H9 (cell line): ENCODE results near the gene TRIM60. TPM values are rescaled to one million over a fixed set of nuclear protein-coding genes. Genes with fewer than 3 reads are reported as not detected.

Experiments
- DNase-seq: peaks from one replicate; pipeline ENCODE4 v3.0.0-alpha.2; 2017
- H2AFZ ChIP-seq: one replicate; pipeline ENCODE4 v1.6.1; 2013; ENCODE audit warnings: mild to moderate bottlenecking, low read length, control low read depth, moderate library complexity
- H2AK5ac ChIP-seq: 2 replicates; pipeline ENCODE4 v1.6.1; 2013; ENCODE audit warnings: low read length, control low read depth, mixed read lengths; ENCODE audit not compliant: insufficient read length
- H2BK120ac ChIP-seq: one replicate; pipeline ENCODE4 v1.6.1; 2013; ENCODE audit warnings: low read depth, mild to moderate bottlenecking, low read length, control low read depth, inconsistent platforms; ENCODE audit not compliant: poor library complexity, severe bottlenecking
- H2BK12ac ChIP-seq: 2 replicates; pipeline ENCODE4 v1.6.1; 2013; ENCODE audit warnings: low read length, control low read depth, mixed read lengths, low read depth; ENCODE audit not compliant: insufficient read length
- H2BK15ac ChIP-seq: 2 replicates; pipeline ENCODE4 v1.6.1; 2013; ENCODE audit warnings: low read depth, low read length, control low read depth
- H2BK20ac ChIP-seq: one replicate; pipeline ENCODE4 v1.6.1; 2013; ENCODE audit warnings: low read depth, mild to moderate bottlenecking, low read length, control low read depth, inconsistent platforms; ENCODE audit not compliant: poor library complexity, severe bottlenecking
- H2BK5ac ChIP-seq: 2 replicates; pipeline ENCODE4 v1.6.1; 2013; ENCODE audit warnings: low read length, control low read depth, mixed read lengths; ENCODE audit not compliant: insufficient read length
- H3K14ac ChIP-seq: 2 replicates; pipeline ENCODE4 v1.6.1; 2013; ENCODE audit warnings: low read length, control low read depth; ENCODE audit not compliant: insufficient read depth
- H3K18ac ChIP-seq: 2 replicates; pipeline ENCODE4 v1.6.1; 2013; ENCODE audit warnings: low read depth, mild to moderate bottlenecking, mixed read lengths, low read length, control low read depth; ENCODE audit not compliant: insufficient read length
- H3K23ac ChIP-seq: 2 replicates; pipeline ENCODE4 v1.6.1; 2013; ENCODE audit warnings: low read length, control low read depth, mixed read lengths, low read depth; ENCODE audit not compliant: insufficient read length
- H3K23me2 ChIP-seq: 2 replicates; pipeline ENCODE4 v1.6.1; 2013; ENCODE audit warnings: low read depth, mild to moderate bottlenecking, mixed read lengths, low read length, control low read depth; ENCODE audit not compliant: insufficient read length, poor library complexity, severe bottlenecking
- H3K27ac ChIP-seq: 2 replicates; pipeline ENCODE4 v1.5.1; 2013; ENCODE audit warnings: low read length, control low read depth, mixed read lengths, low read depth; ENCODE audit not compliant: insufficient read length
- H3K27me3 ChIP-seq: 2 replicates; pipeline ENCODE4 v1.6.1; 2013; ENCODE audit warnings: low read length, control low read depth, inconsistent platforms; ENCODE audit not compliant: insufficient read depth
- H3K4ac ChIP-seq: 2 replicates; pipeline ENCODE4 v1.6.1; 2013; ENCODE audit warnings: low read depth, mild to moderate bottlenecking, control low read depth, inconsistent platforms, low read length, moderate library complexity
- H3K4me1 ChIP-seq: 2 replicates; pipeline ENCODE4 v1.6.1; 2013; ENCODE audit warnings: low read length, control low read depth, inconsistent platforms; ENCODE audit not compliant: insufficient read depth
- H3K4me2 ChIP-seq: 2 replicates; pipeline ENCODE4 v1.6.1; 2013; ENCODE audit warnings: low read length, control low read depth, mixed read lengths; ENCODE audit not compliant: insufficient read length, insufficient read depth
- H3K56ac ChIP-seq: 2 replicates; pipeline ENCODE4 v1.6.1; 2013; ENCODE audit warnings: low read depth, mild to moderate bottlenecking, mixed read lengths, low read length, control low read depth; ENCODE audit not compliant: insufficient read length
- H3K79me1 ChIP-seq: 2 replicates; pipeline ENCODE4 v1.6.1; 2013; ENCODE audit warnings: low read depth, mild to moderate bottlenecking, moderate library complexity, low read length, control low read depth, inconsistent platforms; ENCODE audit not compliant: insufficient read depth, poor library complexity, severe bottlenecking
- H3K79me2 ChIP-seq: 2 replicates; pipeline ENCODE4 v1.6.1; 2013; ENCODE audit warnings: low read length, control low read depth, inconsistent platforms; ENCODE audit not compliant: insufficient read depth
- H3K9ac ChIP-seq: 2 replicates; pipeline ENCODE4 v1.6.1; 2013; ENCODE audit warnings: low read length, control low read depth, mixed read lengths; ENCODE audit not compliant: insufficient read length; ENCODE audit errors: extremely low read depth
- H3K9me3 ChIP-seq: one replicate; pipeline ENCODE4 v1.6.1; 2013; ENCODE audit warnings: low read depth, low read length, inconsistent platforms; ENCODE audit not compliant: control insufficient read depth
- H3T11ph ChIP-seq: one replicate; pipeline ENCODE4 v1.6.1; 2013; ENCODE audit warnings: mild to moderate bottlenecking, low read length, control low read depth, inconsistent platforms
- H4K20me1 ChIP-seq: one replicate; pipeline ENCODE4 v1.6.1; 2013; ENCODE audit not compliant: control insufficient read depth, insufficient read length, insufficient read depth
- H4K5ac ChIP-seq: 2 replicates; pipeline ENCODE4 v1.6.1; 2013; ENCODE audit warnings: low read depth, mild to moderate bottlenecking, mixed read lengths, low read length, control low read depth; ENCODE audit not compliant: insufficient read length
- H4K8ac ChIP-seq: replicated peaks from 2 replicates; pipeline ENCODE4 v1.6.1; 2013; ENCODE audit warnings: low read length, control low read depth, mixed read lengths, low read depth; ENCODE audit not compliant: insufficient read length
- H4K91ac ChIP-seq: 2 replicates; pipeline ENCODE4 v1.6.1; 2013; ENCODE audit warnings: low read depth, mild to moderate bottlenecking, moderate library complexity, mixed read lengths, low read length, control low read depth; ENCODE audit not compliant: insufficient read length
- H3K27ac Mint-ChIP-seq, 3 experiments: 2 replicates in 2 of 3; 3 replicates in 1 of 3; pipeline ENCODE4 v1.8.0; 2020 to 2021; ENCODE audit warnings: mixed read lengths in 3 of 3, mild to moderate bottlenecking in 1 of 3, moderate library complexity in 1 of 3
- H3K27me3 Mint-ChIP-seq: 2 replicates; pipeline ENCODE4 v1.8.0; 2021; ENCODE audit warnings: low read depth, mild to moderate bottlenecking, moderate library complexity, mixed read lengths
- H3K36me3 Mint-ChIP-seq, 3 experiments: 2 replicates in 2 of 3; 3 replicates in 1 of 3; pipeline ENCODE4 v1.8.0; 2020 to 2021; ENCODE audit warnings: low read depth in 3 of 3, mixed read lengths in 3 of 3; ENCODE audit not compliant: insufficient read depth in 1 of 3
- H3K4me1 Mint-ChIP-seq, 2 experiments: 2 replicates each; pipeline ENCODE4 v1.8.0; 2020; ENCODE audit warnings: mixed read lengths in 2 of 2
- H3K4me3 Mint-ChIP-seq, 2 experiments: 2 replicates in 1 of 2; 3 replicates in 1 of 2; pipeline ENCODE4 v1.8.0; 2020 to 2021; ENCODE audit warnings: mild to moderate bottlenecking in 2 of 2, mixed read lengths in 2 of 2, moderate library complexity in 1 of 2
- H3K9me3 Mint-ChIP-seq, 2 experiments: 2 replicates in 1 of 2; 3 replicates in 1 of 2; pipeline ENCODE4 v1.8.0; 2020; ENCODE audit warnings: mild to moderate bottlenecking in 2 of 2, mixed read lengths in 2 of 2, moderate library complexity in 1 of 2
- CTCF ChIP-seq: fragments of 200-600 bp; sonication (generic); conservative IDR thresholded peaks from 3 replicates; pipeline ENCODE4 v1.8.0; 2021; ENCODE audit warnings: antibody characterized with exemption, mild to moderate bottlenecking
- WGBS: extraction: QIAGEN DNeasy Blood & Tissue Kit; methylation state at CpG from one replicate; pipeline ENCODE4 v1.1.7; 2013; ENCODE audit warnings: missing lambda C conversion rate, low lambda C conversion rate, mixed read lengths; ENCODE audit not compliant: insufficient read length; ENCODE audit errors: extremely low coverage; 5-methylcytosine and 5-hydroxymethylcytosine counted together
- total RNA-seq: library from RNA; stranded (reverse); gene quantifications from 2 replicates; pipeline ENCODE4 v1.2.1, GENCODE V29; 2021

The TRIM60 gene
- total RNA-seq, 1 experiment from 2014 or later = not detected

DNA sequence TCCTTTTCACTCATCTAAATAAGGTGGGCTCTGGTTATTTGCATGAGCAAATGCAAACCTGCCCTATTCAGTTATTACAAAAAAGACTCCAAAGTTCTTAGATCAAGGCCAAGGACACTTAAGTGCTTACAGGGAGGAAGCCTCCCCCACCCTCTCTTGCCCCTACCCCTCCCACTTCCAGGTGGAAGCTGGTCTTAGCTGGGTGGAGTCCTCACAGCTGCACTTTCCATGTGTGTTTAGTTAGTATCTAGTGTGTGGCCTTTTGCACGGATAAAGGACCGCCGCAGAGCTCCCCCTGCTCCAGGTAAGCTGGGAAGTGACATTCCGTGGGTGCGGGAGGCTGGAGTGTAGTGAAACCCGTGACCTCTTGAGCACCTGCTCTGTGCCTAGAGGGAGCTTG, 21.8 kb downstream of the TRIM60 start, which contains the start of gene TRIM75:
Gene TRIM75 (plus strand): TSS at position 222 of the 400 bp plus-strand sequence. CDS start 5,282 bp downstream, outside the sequence.
- no CpG with 5 or more reads among the region's 6 CpGs for WGBS
- H3K23me2 ChIP-seq = no peaks in the 10 kb centered on the region
- no peak within 1 kb of the TSS for H3T11ph ChIP-seq
- H3K18ac ChIP-seq = no peak within 1 kb of the TSS
- H4K5ac ChIP-seq = no peak within 1 kb of the TSS
- no peak within 1 kb of the TSS for H2BK5ac ChIP-seq
- H2BK15ac ChIP-seq = no peak within 1 kb of the TSS; the same call in 1 of the 2 replicates
- H4K8ac ChIP-seq = no peak within 1 kb of the TSS
- Mint-ChIP-seq H3K9me3 (no peaks in the 10 kb centered on the region), H3K27ac (peak within 1 kb of the TSS; percentile 45 to 70 (median 59); a peak in 3 of 7 replicates), H3K4me3 (no peak within 1 kb of the TSS), H3K27me3 (no peaks in the 10 kb centered on the region), H3K36me3 (no peaks in the 10 kb centered on the region), H3K4me1 (peaks cover 7% of the 10 kb centered on the region in 2 experiments)
- DNase-seq = no peak
- no peak within 1 kb of the TSS for H4K91ac ChIP-seq
- H2BK12ac ChIP-seq = no peak within 1 kb of the TSS
- H2AK5ac ChIP-seq = no peak within 1 kb of the TSS
- no peak within 1 kb of the TSS for H3K23ac ChIP-seq
- no peaks in the 10 kb centered on the region for H3K9me3 ChIP-seq
- H3K79me2 ChIP-seq = no peaks in the 10 kb centered on the region
- no peak within 1 kb of the TSS for H2BK120ac ChIP-seq
- no peak within 1 kb of the TSS for H3K14ac ChIP-seq
- H2AFZ ChIP-seq = no peak within 1 kb of the TSS
- no peaks in the 10 kb centered on the region for H3K4me1 ChIP-seq
- no peak within 1 kb of the TSS for H3K4ac ChIP-seq
- no peaks in the 10 kb centered on the region for H3K79me1 ChIP-seq
- no peak within 1 kb of the TSS for H3K27ac ChIP-seq
- no peak within 1 kb of the TSS for H2BK20ac ChIP-seq
- H3K56ac ChIP-seq = no peak within 1 kb of the TSS
- H3K4me2 ChIP-seq = no peak within 1 kb of the TSS
- no peaks in the 10 kb centered on the region for H3K27me3 ChIP-seq
- TF ChIP-seq CTCF = no peak
- H3K9ac ChIP-seq = no peak within 1 kb of the TSS
- H4K20me1 ChIP-seq = no peaks in the 10 kb centered on the region
